Measurements from ENCODE around the gene LBR. TPM values are rescaled to one million over a fixed set of nuclear protein-coding genes. Genes with fewer than 3 reads are reported as not detected.

Gene LBR
- polyA plus RNA-seq, 1 donor (not counting 4 experiments of a cell fraction or from before 2014, with no cell fraction given) = 30.5 TPM

- Histone ChIP-seq H3K9me3 (ENCODE audit: control insufficient read depth, low read depth, low read length) (no peaks in the 10 kb centered on the region), H3K27me3 (ENCODE audit: control insufficient read depth, extremely low read depth, insufficient read depth, low read length) (no peaks in the 10 kb centered on the region), H3K27ac (ENCODE audit: control insufficient read depth, insufficient read depth, low read length) (no peak overlapping the region), H2AFZ (ENCODE audit: control insufficient read depth, low read length) (no peak overlapping the region), H3K9ac (ENCODE audit: control insufficient read depth, extremely low read depth, insufficient read depth, low read length) (no peak overlapping the region), H3K79me2 (ENCODE audit: control insufficient read depth, insufficient read depth, low read length) (peaks cover 15% of the 10 kb centered on the region), H3K4me1 (ENCODE audit: control insufficient read depth, extremely low read depth, insufficient read depth, low read length) (peaks cover 8% of the 10 kb centered on the region), H4K20me1 (ENCODE audit: control insufficient read depth, extremely low read depth, insufficient read depth, low read length) (no peaks in the 10 kb centered on the region), H3K36me3 (ENCODE audit: control insufficient read depth in 2 of 2, extremely low read depth in 1 of 2, insufficient read depth in 2 of 2, low read length in 2 of 2) (no peaks in the 10 kb centered on the region), H3K4me3 (ENCODE audit: control insufficient read depth in 2 of 3, extremely low read depth in 1 of 3, insufficient read depth in 2 of 3, low read depth in 1 of 3, low read length in 3 of 3) (no peak overlapping the region), H3K9me1 (ENCODE audit: control insufficient read depth, extremely low read depth, insufficient read depth, low read length) (no peaks in the 10 kb centered on the region), H3K4me2 (ENCODE audit: control insufficient read depth, extremely low read depth, insufficient read depth, low read depth, low read length) (no peak overlapping the region)
- FAIRE-seq = no peak
- no peak for TF ChIP-seq CTCF (optimal IDR thresholded peaks at IDR 0.05 in 1 of 3, IDR thresholded peaks at IDR 0.05 in 1 of 3, conservative IDR thresholded peaks at IDR 0.05 in 1 of 3; ENCODE audit: extremely low read depth in 1 of 3, insufficient read depth in 2 of 3, low read length in 3 of 3)
- no peak for TF ChIP-seq EZH2 (IDR thresholded peaks at IDR 0.05; ENCODE audit: low read length)
- no peak for DNase-seq (ENCODE audit: low read depth, low spot score)
- dilution Hi-C loops (cut with MboI; ENCODE audit: extremely low pct_ligation_motif_present, low sequenced_read_pairs) = no loop called here
Measured at GRCh38 chr1:225431081-225431863, 3.4 kb upstream of the LBR start.

GRCh38 chr1:225430301-225430700 lies 2.5 kb upstream of the LBR start:
- Histone ChIP-seq H3K4me1 (ENCODE audit: control insufficient read depth, extremely low read depth, insufficient read depth, low read length) (peaks cover 17% of the 10 kb centered on the region), H3K4me3 (ENCODE audit: control insufficient read depth in 2 of 3, extremely low read depth in 1 of 3, insufficient read depth in 2 of 3, low read depth in 1 of 3, low read length in 3 of 3) (no peak overlapping the region), H3K9ac (ENCODE audit: control insufficient read depth, extremely low read depth, insufficient read depth, low read length) (no peak overlapping the region), H3K9me3 (ENCODE audit: control insufficient read depth, low read depth, low read length) (no peaks in the 10 kb centered on the region), H3K27ac (ENCODE audit: control insufficient read depth, insufficient read depth, low read length) (no peak overlapping the region), H2AFZ (ENCODE audit: control insufficient read depth, low read length) (no peak overlapping the region), H4K20me1 (ENCODE audit: control insufficient read depth, extremely low read depth, insufficient read depth, low read length) (no peaks in the 10 kb centered on the region), H3K36me3 (ENCODE audit: control insufficient read depth in 2 of 2, extremely low read depth in 1 of 2, insufficient read depth in 2 of 2, low read length in 2 of 2) (no peaks in the 10 kb centered on the region), H3K27me3 (ENCODE audit: control insufficient read depth, extremely low read depth, insufficient read depth, low read length) (no peaks in the 10 kb centered on the region), H3K4me2 (ENCODE audit: control insufficient read depth, extremely low read depth, insufficient read depth, low read depth, low read length) (no peak overlapping the region), H3K79me2 (ENCODE audit: control insufficient read depth, insufficient read depth, low read length) (peaks cover 25% of the 10 kb centered on the region), H3K9me1 (ENCODE audit: control insufficient read depth, extremely low read depth, insufficient read depth, low read length) (no peaks in the 10 kb centered on the region)
- DNase-seq (ENCODE audit: low read depth, low spot score) (no peak), FAIRE-seq (no peak)
- TF ChIP-seq CTCF (optimal IDR thresholded peaks at IDR 0.05 in 1 of 3, IDR thresholded peaks at IDR 0.05 in 1 of 3, conservative IDR thresholded peaks at IDR 0.05 in 1 of 3; ENCODE audit: extremely low read depth in 1 of 3, insufficient read depth in 2 of 3, low read length in 3 of 3) (no peak), EZH2 (IDR thresholded peaks at IDR 0.05; ENCODE audit: low read length) (no peak)
- dilution Hi-C loops (cut with MboI; ENCODE audit: extremely low pct_ligation_motif_present, low sequenced_read_pairs) = no loop called here
